Renal cortical epithelial cell (primary cell): Measurements from ENCODE around the gene TRAPPC3L. TPM values are rescaled to one million over a fixed set of nuclear protein-coding genes. Genes with fewer than 3 reads are reported as not detected.
"Not testable (repeated sequence)": the region's sequence is repeated elsewhere in the genome, so short reads cannot be mapped to it uniquely, and the experiment has no call there.

Experiments used
- DNase-seq: peaks from one replicate; pipeline ENCODE4 v3.0.0-alpha.2; 2011; ENCODE audit warnings: low read depth
- total RNA-seq: library from RNA; depleted of rRNA; stranded (reverse); fragments of >200 nt; gene quantifications from 2 replicates; pipeline ENCODE4 v1.2.3, GENCODE V29; 2014

TRAPPC3L gene
- total RNA-seq, 1 donor from 2014 or later, result not detected

GRCh38 chr6:116513224-116513875 is 32.1 kb downstream of the TRAPPC3L start:
- no peak for DNase-seq

DNA sequence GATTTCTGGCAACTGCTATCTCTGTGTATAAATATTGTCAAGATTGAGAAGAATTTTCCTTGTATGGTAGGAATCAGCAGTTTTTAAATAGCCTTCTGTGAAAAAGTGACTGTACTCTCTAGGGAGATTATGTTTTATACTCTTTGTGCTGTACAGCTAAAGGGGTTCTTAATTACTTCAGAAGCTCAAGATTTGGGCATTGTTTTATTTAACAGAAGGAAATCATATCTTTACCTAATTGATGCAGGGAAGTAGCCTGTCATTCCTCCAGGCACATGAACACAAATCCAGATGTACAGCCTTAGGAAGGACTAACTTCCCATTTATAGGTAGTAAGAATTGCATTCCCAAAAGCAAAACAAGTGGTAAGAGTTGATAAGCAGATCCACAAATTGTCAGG is 32.8 kb downstream of the TRAPPC3L start:
- DNase-seq, result no peak

DNA sequence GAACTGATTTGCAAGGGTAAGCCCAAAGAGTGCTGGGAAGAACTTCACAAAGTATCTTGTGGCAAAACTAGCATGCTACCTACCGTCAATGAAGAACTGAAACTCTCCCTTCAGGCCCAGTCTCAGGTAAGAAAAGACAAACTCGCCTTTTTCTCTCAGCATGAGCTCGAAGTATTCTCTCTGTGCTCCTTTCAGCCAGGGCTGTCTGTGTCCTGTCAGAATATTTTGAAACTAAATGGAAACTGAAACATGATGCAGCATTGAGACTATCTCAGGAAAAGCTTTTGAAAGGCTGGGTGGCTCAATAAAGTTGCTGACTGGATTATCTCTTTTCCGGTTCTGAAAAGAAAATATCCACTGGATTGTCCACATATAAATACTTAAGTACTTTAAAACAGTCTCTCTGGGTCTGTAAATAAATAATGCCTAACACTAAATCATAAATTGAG is 33.3 kb downstream of the TRAPPC3L start:
- DNase-seq, result no peak

- peak; percentile 83 for DNase-seq
Measured at GRCh38 chr6:116511424-116512110, 33.9 kb downstream of the TRAPPC3L start, which contains the start of gene CALHM5. CALHM5 (plus strand) TSS chr6:116511639; CDS start chr6:116511697, 58 bp downstream.

DNA sequence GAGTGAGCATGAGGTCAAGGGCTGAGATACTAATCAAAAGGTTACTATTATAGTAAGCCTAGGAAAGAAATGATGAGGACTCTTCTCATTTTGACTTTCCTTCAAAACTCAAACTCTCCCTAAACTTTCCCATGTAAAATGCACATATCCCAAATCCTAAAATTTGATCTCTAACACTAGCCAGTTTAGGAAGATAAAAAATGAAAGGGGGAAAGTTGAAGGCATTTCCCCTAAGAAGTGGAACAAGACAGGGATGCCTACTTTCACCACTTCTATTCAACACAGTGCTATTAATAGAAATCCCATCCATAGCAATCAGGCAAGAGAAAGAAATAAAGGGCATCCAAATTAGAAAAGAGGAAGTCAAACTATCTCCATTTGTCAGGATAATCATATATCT is 37.0 kb downstream of the TRAPPC3L start:
- no peak for DNase-seq

GRCh38 chr6:116507324-116507723 is 38.2 kb downstream of the TRAPPC3L start:
- no peak for DNase-seq

DNA sequence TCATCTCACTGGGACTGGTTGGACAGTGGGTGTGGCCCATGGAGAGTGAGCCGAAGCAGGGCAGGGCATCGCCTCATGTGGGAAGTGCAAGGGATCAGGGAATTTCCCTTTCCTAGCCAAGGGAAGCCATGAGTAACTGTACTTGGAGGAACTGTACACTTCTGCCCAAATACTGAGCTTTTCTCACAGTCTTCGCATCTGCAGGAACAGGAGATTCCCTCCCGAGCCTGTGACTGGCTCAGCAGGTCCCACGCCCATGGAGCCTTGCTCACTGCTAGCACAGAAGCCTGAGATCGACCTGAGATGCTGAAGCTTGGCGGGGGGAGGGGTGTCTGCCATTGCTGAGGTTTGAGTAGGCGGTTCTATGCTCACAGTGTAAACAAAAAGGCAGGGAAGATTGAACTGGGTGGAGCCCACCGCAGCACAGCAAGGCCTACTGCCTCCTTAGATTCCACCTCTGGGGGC is 44.5 kb downstream of the TRAPPC3L start:
- peak; percentile 41 for DNase-seq

DNA sequence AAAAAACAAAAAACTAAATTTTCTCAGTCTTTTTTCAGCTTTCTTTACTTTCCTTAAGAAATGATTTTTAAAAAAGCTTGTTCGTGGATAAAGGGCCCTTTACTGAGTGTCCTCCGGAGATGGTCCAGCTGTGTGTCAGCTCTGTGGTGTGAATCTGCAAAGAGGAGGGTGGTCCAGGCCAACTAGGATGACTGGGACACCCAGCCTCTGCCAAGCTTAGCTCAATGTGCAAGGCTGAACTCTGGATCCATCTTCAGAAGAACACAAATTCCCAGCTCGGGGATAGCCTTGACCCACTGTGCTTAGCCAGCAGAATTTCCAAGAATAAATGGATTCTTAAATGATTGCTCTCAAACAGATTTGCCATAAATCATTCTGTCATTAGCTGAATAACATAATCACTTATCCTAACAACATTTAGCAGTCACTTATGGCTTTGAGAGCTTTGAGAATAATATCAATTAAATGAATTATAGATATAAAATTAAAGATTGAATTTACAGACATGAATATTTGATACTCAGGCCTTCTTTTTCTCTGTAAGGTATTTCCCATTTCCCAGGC is 48.3 kb downstream of the TRAPPC3L start:
- no peak for DNase-seq

GRCh38 chr6:116495161-116495560 is 50.3 kb downstream of the TRAPPC3L start:
- not testable (repeated sequence) for DNase-seq

DNA sequence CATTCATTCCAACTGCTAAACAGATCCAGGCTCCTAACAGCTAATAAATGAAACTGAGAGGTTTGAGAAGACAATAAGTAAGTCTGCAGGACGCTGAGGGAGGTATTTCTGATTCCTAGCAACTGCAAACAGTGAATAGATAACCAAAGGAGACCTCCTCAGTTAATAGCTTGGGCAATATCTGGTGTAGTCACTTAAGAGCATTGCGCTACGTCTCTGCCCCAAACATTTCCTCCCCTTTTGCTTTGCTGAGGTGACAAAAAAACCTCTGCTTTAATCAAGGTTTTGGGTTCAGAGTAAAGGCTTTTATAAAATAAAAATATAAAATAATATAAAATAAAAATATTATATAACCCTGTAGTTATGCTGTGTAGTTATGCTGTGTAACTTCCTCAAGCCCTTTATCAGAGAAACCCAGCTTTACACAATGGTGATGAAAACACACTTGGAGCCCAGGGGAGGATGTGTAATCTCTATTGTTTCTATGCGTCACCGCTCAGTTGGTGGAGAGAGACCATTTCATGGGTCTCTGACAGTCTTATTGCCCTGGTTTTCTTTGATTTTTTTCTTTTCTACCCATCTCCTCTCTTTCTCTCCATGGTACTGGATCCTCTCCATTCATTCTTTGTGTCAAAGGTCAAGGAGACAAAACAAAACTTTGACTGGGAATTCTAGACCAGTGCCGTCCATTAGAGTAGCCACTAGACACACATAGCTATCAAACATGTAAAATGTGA is 53.0 kb downstream of the TRAPPC3L start:
- no peak for DNase-seq

DNA sequence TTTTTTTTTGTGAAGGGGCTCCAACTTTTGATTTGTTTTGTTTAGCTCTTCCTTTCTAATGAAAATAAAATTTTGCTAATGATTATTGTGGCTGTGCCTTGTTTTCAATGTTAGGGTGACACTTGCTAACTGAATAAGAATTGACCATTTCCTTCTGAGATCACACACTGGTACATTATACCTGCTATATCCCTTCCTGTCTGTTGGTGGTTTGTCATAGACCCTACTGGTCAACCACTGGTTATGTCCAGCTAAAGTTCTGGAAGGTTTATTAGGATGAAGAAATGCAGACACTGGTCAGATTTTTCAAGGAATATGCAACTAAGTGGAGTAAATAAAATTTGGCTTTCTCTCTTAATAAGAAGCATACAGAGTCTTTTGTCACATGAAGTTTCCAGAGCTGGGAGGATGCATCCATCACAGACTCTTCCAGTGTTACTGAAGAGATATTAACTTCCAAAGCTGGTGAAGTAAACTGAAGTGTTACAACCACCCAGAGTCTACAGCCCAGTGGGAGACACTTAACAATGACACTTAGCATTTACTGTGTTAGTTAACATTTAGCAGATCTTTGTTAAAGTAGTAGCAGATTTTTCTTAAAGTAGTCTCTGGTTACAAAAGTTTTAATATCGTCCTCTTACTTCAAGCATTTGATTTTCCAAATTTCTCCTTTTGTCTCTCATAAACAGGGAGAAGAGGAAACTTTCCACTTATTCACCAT is 53.7 kb downstream of the TRAPPC3L start:
- no peak for DNase-seq

- no peak for DNase-seq
Measured at GRCh38 chr6:116485559-116486184, 59.8 kb downstream of the TRAPPC3L start.

- DNase-seq, result no peak
Measured at GRCh38 chr6:116483616-116484015, 61.9 kb downstream of the TRAPPC3L start.

- DNase-seq, result no peak
Measured at GRCh38 chr6:116482780-116483179, 62.7 kb downstream of the TRAPPC3L start.

- DNase-seq, result peak; percentile 69
Measured at GRCh38 chr6:116476002-116476678, 69.3 kb downstream of the TRAPPC3L start.

GRCh38 chr6:116475141-116475540 is 70.3 kb downstream of the TRAPPC3L start:
- no peak for DNase-seq

DNA sequence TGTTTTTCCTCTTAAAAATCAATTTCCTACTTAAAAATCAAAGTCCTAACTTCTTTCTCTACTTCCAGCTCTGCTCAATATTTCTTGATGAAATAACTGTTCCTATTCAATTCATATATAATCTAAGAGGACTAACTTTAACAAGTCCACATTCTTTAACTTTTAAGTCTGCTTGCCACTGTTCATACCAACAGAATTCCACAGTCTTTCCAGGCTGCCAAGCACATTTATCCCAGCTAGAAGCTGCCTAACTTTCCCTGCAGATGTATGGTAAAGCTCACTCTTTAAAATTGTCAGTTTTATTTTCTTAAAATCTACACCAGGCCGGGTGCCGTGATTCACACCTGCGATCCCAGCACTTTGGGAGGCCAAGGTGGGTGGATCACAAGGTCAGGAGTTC is 72.8 kb downstream of the TRAPPC3L start:
- no peak for DNase-seq

- DNase-seq, result no peak
Measured at GRCh38 chr6:116471531-116471930, 74.0 kb downstream of the TRAPPC3L start.

DNA sequence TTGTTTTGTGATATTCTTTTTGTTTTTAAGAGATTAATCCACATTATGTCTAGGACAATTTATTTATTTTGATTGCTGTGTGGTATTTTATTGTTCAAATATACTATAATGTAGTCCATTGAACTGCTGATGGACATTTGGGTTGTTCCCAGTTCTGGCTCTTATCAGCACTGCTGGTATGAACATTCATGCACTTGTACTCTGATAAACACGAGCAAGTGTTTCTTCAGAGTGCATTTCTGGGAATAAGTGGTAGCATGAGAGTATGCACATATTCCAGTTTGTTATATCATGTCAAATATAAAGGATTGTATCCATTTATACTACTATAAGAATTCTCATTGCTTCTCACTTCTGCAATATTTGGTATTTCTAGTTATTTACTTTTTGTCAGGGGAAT is 77.2 kb downstream of the TRAPPC3L start:
- no peak for DNase-seq

DNA sequence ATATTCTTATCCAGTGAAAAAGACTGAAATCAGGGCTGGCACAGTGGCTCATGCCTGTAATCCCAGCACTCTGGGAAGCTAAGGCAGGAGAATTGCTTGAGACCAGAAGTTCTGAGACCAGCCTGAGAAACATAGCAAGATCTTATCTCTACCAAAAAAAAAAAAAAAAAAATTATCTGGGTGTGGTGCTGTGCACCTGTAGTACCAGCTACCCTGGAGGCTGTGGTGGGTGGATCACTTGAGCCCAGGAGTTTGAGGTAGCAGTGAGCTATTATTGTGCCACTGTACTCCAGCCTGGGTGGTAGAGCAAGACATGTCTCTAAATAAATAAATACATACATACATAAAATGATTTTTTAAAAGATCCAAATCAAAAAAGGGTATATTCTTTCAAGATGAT is 78.0 kb downstream of the TRAPPC3L start:
- no peak for DNase-seq

DNA sequence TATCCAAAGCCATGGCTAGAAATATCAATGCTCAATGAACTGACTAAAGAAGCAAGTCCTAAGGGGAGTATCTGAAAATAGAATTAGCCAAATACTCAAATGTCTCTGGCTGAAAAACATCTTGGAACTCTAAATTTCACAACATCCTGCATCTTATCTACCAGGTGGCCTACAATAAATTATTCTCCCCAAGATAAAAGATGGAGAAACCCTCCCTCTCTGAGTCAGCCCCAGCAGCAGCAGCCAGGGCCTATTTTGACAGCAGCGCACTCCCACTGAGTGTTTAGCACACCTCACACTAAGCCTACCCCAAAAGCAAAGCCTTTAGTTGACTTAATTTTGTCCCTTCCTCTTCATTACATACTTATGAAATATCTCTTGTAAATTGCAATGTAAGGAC is 78.4 kb downstream of the TRAPPC3L start:
- no peak for DNase-seq
